ENCODE measurements around the gene DCAF8L2. TPM values are rescaled to one million over a fixed set of nuclear protein-coding genes. Genes with fewer than 3 reads are reported as not detected.

DCAF8L2 gene
- total RNA-seq, 1 experiment from 2014 or later = not detected

DNA sequence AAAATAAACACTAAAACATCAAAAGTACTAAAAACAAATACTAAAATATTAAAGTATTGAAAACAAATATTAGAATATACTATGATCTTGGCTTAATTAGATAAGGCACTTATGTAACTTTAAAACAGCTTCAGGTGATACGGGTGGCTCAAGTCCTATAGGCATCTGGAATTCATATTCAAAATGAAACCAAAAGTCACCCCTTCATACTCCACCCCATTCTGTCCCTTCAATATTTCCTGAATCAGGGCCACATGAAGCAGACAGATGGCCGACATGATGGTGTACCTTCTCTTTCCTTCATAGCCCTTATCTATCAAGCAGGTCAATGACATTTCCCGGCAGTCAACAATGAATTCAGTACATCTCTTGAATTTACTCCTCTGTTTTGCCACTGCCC, 145.8 kb downstream of the DCAF8L2 start:
- DNase-seq = no peak
- H2BK12ac ChIP-seq (ENCODE audit: insufficient read length, low read depth, low read length) = no peak overlapping the region
- TF ChIP-seq CTCF (conservative IDR thresholded peaks at IDR 0.05) = no peak
- no peak overlapping the region for H4K5ac ChIP-seq (ENCODE audit: insufficient read length, low read depth, low read length)
- peaks cover 53 to 63% of the 10 kb centered on the region in 2 experiments for H3K9me3 Mint-ChIP-seq
- no peak overlapping the region for H2AK5ac ChIP-seq (ENCODE audit: insufficient read length, low read length)
- no peaks in the 10 kb centered on the region for H3K23me2 ChIP-seq (ENCODE audit: insufficient read length, low read depth, low read length, poor library complexity, severe bottlenecking)
- no peaks in the 10 kb centered on the region for H3K4me1 Mint-ChIP-seq
- H3K18ac ChIP-seq (ENCODE audit: insufficient read length, low read depth, low read length) = no peak overlapping the region
- H3K79me1 ChIP-seq (ENCODE audit: insufficient read depth, low read depth, low read length, poor library complexity, severe bottlenecking) = no peaks in the 10 kb centered on the region
- no peak overlapping the region for H4K91ac ChIP-seq (ENCODE audit: insufficient read length, low read depth, low read length)
- WGBS (ENCODE audit: extremely low coverage, insufficient read length, low lambda C conversion rate) = no CpG with 5 or more reads among the region's 3 CpGs
- no peak overlapping the region for H2BK20ac ChIP-seq (ENCODE audit: low read depth, low read length, poor library complexity, severe bottlenecking)
- H3K9me3 ChIP-seq (ENCODE audit: control insufficient read depth, low read depth, low read length) = peaks cover 27% of the 10 kb centered on the region
- no peaks in the 10 kb centered on the region for H4K20me1 ChIP-seq (ENCODE audit: control insufficient read depth, insufficient read depth, insufficient read length)
- H3K14ac ChIP-seq (ENCODE audit: insufficient read depth, low read length) = no peak overlapping the region
- H2BK15ac ChIP-seq (ENCODE audit: low read depth, low read length) = no peak overlapping the region
- no peak overlapping the region for H3K27ac ChIP-seq (ENCODE audit: insufficient read length, low read depth, low read length)
- no peak overlapping the region for H3T11ph ChIP-seq (ENCODE audit: low read length)
- H3K27me3 Mint-ChIP-seq (ENCODE audit: low read depth) = peaks cover 1% of the 10 kb centered on the region; the same call in 1 of the 2 replicates
- no peak overlapping the region for H2AFZ ChIP-seq (ENCODE audit: low read length)
- H3K79me2 ChIP-seq (ENCODE audit: insufficient read depth, low read length) = no peaks in the 10 kb centered on the region
- no peak overlapping the region for H3K4ac ChIP-seq (ENCODE audit: low read depth, low read length)
- no peak overlapping the region for H3K4me3 Mint-ChIP-seq
- H3K4me1 ChIP-seq (ENCODE audit: insufficient read depth, low read length) = no peaks in the 10 kb centered on the region
- H2BK120ac ChIP-seq (ENCODE audit: low read depth, low read length, poor library complexity, severe bottlenecking) = no peak overlapping the region
- H3K36me3 Mint-ChIP-seq (ENCODE audit: insufficient read depth in 1 of 3, low read depth in 3 of 3) = no peaks in the 10 kb centered on the region; a peak in 2 of 7 replicates
- no peak overlapping the region for H3K23ac ChIP-seq (ENCODE audit: insufficient read length, low read depth, low read length)
- no peak overlapping the region for H3K4me2 ChIP-seq (ENCODE audit: insufficient read depth, insufficient read length, low read length)
- H4K8ac ChIP-seq (replicated peaks; ENCODE audit: insufficient read length, low read depth, low read length) = no peak overlapping the region
- no peak overlapping the region for H2BK5ac ChIP-seq (ENCODE audit: insufficient read length, low read length)
- H3K27ac Mint-ChIP-seq = no peak overlapping the region
- H3K9ac ChIP-seq (ENCODE audit: extremely low read depth, insufficient read length, low read length) = no peak overlapping the region
- H3K27me3 ChIP-seq (ENCODE audit: insufficient read depth, low read length) = no peaks in the 10 kb centered on the region
- no peak overlapping the region for H3K56ac ChIP-seq (ENCODE audit: insufficient read length, low read depth, low read length)

Data from H9 (cell line).